Measurements from ENCODE around the gene RNGTT.

RNGTT gene

GRCh38 chr6:88577461-88577860 lies 386.0 kb downstream of the RNGTT start:
- no peak for FAIRE-seq

- no peak for FAIRE-seq
These were observed 387.9 kb downstream of the RNGTT start for GRCh38 chr6:88575536-88575935.

GRCh38 chr6:88574651-88575050 lies 388.8 kb downstream of the RNGTT start:
- FAIRE-seq, result no peak

- no peak for FAIRE-seq
These were observed 389.4 kb downstream of the RNGTT start for GRCh38 chr6:88574031-88574430.

- FAIRE-seq, result no peak
These were observed 389.9 kb downstream of the RNGTT start for GRCh38 chr6:88573561-88573960.

- no peak for FAIRE-seq
These were observed 390.8 kb downstream of the RNGTT start for GRCh38 chr6:88572449-88573139.

- FAIRE-seq, result no peak
These were observed 393.5 kb downstream of the RNGTT start for GRCh38 chr6:88569959-88570358.

GRCh38 chr6:88567696-88568095 lies 395.7 kb downstream of the RNGTT start:
- no peak for FAIRE-seq

GRCh38 chr6:88566746-88567534 lies 396.5 kb downstream of the RNGTT start:
- no peak for FAIRE-seq

- no peak for FAIRE-seq
These were observed 397.6 kb downstream of the RNGTT start for GRCh38 chr6:88565836-88566235.

GRCh38 chr6:88565409-88565811 lies 398.0 kb downstream of the RNGTT start:
- no peak for FAIRE-seq

GRCh38 chr6:88563277-88563625 lies 400.2 kb downstream of the RNGTT start:
- no peak for FAIRE-seq

- FAIRE-seq, result no peak
These were observed 400.8 kb downstream of the RNGTT start for GRCh38 chr6:88562353-88563276.

- FAIRE-seq, result no peak
These were observed 401.5 kb downstream of the RNGTT start for GRCh38 chr6:88561954-88562315.

- no peak for FAIRE-seq
These were observed 402.1 kb downstream of the RNGTT start for GRCh38 chr6:88561034-88561953.
